Measurements from ENCODE around the gene HSPA9. TPM values are rescaled to one million over a fixed set of nuclear protein-coding genes. Genes with fewer than 3 reads are reported as not detected.

Gene HSPA9
- total RNA-seq = 100 to 1,000 TPM; 110 to 139 TPM
- polyA plus RNA-seq = 10 to 100 TPM; 65.2 to 68.6 TPM
- long read RNA-seq, donor 1, full-length matches to known transcripts = 240 of 341 reads
- long read RNA-seq, donor 1, partial matches to known transcripts = 80 of 341 reads
- long read RNA-seq, donor 1, other reads (novel, unspliced or antisense) = 21 of 341 reads
- long read RNA-seq, donor 2, full-length matches to known transcripts = 55 of 75 reads
- long read RNA-seq, donor 2, partial matches to known transcripts = 14 of 75 reads
- long read RNA-seq, donor 2, other reads (novel, unspliced or antisense) = 6 of 75 reads

DNA sequence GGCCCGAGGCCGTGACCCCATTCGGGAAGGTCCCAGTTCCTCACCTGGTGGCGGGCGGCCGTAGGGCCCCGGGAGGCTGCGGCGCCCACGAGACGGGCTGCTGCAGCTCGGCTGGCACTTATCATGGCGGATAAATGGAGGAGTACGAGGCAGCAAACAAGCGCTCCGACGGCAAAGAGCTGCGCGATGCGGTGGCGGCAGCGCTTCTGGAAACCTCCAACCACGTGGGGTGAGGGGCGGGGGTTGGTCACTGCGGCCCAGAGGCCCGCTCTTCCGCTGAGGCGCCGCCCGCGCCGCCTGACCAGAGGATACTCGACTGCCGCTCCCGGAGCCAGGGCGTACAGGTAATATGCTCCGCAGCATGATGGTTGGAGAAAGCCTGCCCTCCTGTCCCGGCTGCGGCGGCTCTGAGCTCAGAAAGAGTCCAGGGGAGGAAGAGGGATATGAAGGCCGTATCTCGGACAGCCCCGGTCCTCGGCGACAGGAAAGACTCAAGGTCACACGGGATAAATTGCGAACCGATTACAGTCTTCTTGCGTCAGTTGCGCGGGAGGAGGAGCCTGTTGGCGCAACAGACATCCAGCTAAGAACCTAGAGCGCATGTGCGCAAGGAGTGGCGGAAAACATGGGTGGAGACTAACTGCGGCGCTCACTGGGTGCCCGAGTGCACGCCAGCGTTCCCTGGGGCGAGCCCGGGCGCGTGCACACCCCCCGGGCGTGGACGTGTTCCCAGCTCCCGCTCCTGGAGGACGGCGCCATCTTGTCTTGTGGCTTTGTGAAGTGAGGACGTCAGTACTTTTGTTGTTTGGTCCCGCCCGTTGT is at the start of gene HSPA9:
TSS of gene HSPA9 (minus strand) at position 208 of the 822 bp plus-strand sequence. CDS start at position 125, 83 bp downstream.
- Histone ChIP-seq H3K9me3 (ENCODE audit: control insufficient read depth, low read length) (no peaks in the 10 kb centered on the region), H3K27me3 (ENCODE audit: control insufficient read depth in 1 of 2, insufficient read depth in 2 of 2, low read length in 1 of 2) (no peaks in the 10 kb centered on the region), H3K36me3 (ENCODE audit: control insufficient read depth in 1 of 2, insufficient read depth in 2 of 2, low read length in 1 of 2) (peaks cover 2 to 6% of the 10 kb centered on the region in 2 donors), H3K4me3 (ENCODE audit: low read length in 2 of 2) (peak within 1 kb of the TSS; percentile 93 to 97), H3K4me1 (ENCODE audit: control insufficient read depth in 1 of 2, insufficient read depth in 2 of 2, low read length in 2 of 2) (peaks cover 0 to 2% of the 10 kb centered on the region in 2 donors), H3K27ac (ENCODE audit: low read depth in 1 of 2, low read length in 2 of 2) (peak within 1 kb of the TSS; percentile 62 to 96)
- 0 to 1% methylated on average over 67 to 73 of the region's 73 CpGs for WGBS, 2 donors
- ATAC-seq (ENCODE audit: low FRiP score) (peak; percentile 98), DNase-seq (peak; percentile 98 to 99)
- intact Hi-C loops (cut with DNase I) = loop anchor here in 1 of 2 donors (5.0 to 10.0 kb wide), 2 partner anchors 687 to 769 kb away; partner anchors contain the start of gene PAIP2

DNA sequence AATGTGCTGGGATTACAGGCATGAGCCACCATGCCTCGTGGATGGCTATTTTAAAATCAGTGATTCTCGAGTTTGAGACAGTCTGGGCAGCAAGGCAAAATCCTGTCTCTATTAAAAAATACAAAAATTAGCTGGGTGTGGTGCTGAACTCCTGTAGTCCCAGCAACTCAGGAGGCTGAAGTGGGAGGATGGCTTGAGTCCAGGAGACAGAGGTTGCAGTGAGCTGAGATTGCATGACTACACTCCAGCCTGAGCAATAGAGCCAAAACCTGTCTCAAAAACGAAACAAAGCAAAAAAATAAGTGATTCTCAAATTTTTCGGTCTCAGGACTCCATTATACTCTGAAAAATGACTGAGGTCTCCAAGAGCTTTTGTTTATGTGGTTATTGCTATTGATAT is 47.9 kb upstream of the HSPA9 start:
- no peaks in the 10 kb centered on the region for H3K27me3 ChIP-seq (ENCODE audit: control insufficient read depth in 1 of 2, insufficient read depth in 2 of 2, low read length in 1 of 2)
- WGBS, 2 donors = 43 to 48% methylated on average over 4 of the region's 4 CpGs
- ATAC-seq (ENCODE audit: low FRiP score) = no peak
- H3K4me3 ChIP-seq (ENCODE audit: low read length in 2 of 2) = no peak overlapping the region
- intact Hi-C loops (cut with DNase I) = no loop called here
- no peak overlapping the region for H3K27ac ChIP-seq (ENCODE audit: low read depth in 1 of 2, low read length in 2 of 2)
- H3K9me3 ChIP-seq (ENCODE audit: control insufficient read depth, low read length) = no peaks in the 10 kb centered on the region
- no peaks in the 10 kb centered on the region for H3K36me3 ChIP-seq (ENCODE audit: control insufficient read depth in 1 of 2, insufficient read depth in 2 of 2, low read length in 1 of 2)
- peak in 1 of 2 donors; percentile 70 for DNase-seq
- no peaks in the 10 kb centered on the region for H3K4me1 ChIP-seq (ENCODE audit: control insufficient read depth in 1 of 2, insufficient read depth in 2 of 2, low read length in 2 of 2)

DNA sequence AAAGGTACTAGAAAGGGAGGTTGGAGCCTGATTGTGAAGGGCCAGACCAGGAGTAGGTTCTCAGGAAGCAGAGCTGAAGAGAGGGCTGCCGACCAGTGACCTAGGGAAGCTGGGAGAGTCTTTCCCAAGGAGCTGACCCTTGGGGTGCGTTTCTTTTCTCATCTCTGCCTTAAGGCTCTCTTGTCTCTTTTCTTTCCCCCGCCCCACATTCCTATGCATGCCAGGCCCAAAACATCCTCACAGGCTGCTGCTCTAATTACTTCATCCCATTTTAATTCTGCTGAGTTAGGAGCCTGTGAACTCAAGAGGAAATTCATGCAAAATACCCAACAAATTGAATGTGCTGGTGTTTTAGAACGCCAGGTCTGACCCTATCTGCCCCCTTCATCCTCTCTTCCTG is 46.9 kb upstream of the HSPA9 start:
- DNase-seq (no peak), ATAC-seq (ENCODE audit: low FRiP score) (no peak)
- Histone ChIP-seq H3K27me3 (ENCODE audit: control insufficient read depth in 1 of 2, insufficient read depth in 2 of 2, low read length in 1 of 2) (no peaks in the 10 kb centered on the region), H3K9me3 (ENCODE audit: control insufficient read depth, low read length) (no peaks in the 10 kb centered on the region), H3K4me3 (ENCODE audit: low read length in 2 of 2) (no peak overlapping the region), H3K27ac (ENCODE audit: low read depth in 1 of 2, low read length in 2 of 2) (no peak overlapping the region), H3K4me1 (ENCODE audit: control insufficient read depth in 1 of 2, insufficient read depth in 2 of 2, low read length in 2 of 2) (no peaks in the 10 kb centered on the region), H3K36me3 (ENCODE audit: control insufficient read depth in 1 of 2, insufficient read depth in 2 of 2, low read length in 1 of 2) (no peaks in the 10 kb centered on the region)
- 90 to 91% methylated on average over 4 of the region's 4 CpGs for WGBS, 2 donors
- intact Hi-C loops (cut with DNase I) = no loop called here

DNA sequence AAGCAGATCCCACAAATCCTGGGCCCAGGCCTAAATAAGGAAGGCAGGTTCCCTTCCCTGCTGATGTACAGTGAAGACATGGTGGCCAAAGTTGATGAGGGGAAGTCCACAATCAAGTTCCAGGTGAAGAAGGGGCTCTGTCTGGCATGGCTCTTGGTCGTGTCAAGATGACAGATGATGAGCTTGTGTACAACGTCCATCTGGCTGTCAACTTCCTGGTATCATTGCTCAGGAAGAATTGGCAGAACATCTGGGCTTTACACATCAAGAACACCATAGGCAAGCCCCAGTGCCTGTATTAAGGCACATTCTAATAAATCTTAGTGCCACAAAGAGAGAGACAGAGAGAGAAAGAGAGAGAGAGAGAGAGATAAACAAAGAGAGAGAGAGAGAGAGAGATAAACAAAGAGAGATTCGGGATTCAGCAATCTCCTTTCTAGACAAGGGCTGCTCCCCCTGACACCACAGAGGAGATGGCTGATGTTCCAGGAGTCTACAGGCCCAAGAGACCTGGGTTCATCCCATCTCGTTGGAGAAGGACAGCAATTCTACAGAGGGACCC is 45.5 kb upstream of the HSPA9 start:
- Histone ChIP-seq H3K9me3 (ENCODE audit: control insufficient read depth, low read length) (no peaks in the 10 kb centered on the region), H3K4me1 (ENCODE audit: control insufficient read depth in 1 of 2, insufficient read depth in 2 of 2, low read length in 2 of 2) (no peaks in the 10 kb centered on the region), H3K36me3 (ENCODE audit: control insufficient read depth in 1 of 2, insufficient read depth in 2 of 2, low read length in 1 of 2) (no peaks in the 10 kb centered on the region), H3K27ac (ENCODE audit: low read depth in 1 of 2, low read length in 2 of 2) (no peak overlapping the region), H3K4me3 (ENCODE audit: low read length in 2 of 2) (no peak overlapping the region), H3K27me3 (ENCODE audit: control insufficient read depth in 1 of 2, insufficient read depth in 2 of 2, low read length in 1 of 2) (no peaks in the 10 kb centered on the region)
- intact Hi-C loops (cut with DNase I) = no loop called here
- 76 to 79% methylated on average over 4 of the region's 4 CpGs for WGBS, 2 donors
- DNase-seq (no peak), ATAC-seq (ENCODE audit: low FRiP score) (no peak)

DNA sequence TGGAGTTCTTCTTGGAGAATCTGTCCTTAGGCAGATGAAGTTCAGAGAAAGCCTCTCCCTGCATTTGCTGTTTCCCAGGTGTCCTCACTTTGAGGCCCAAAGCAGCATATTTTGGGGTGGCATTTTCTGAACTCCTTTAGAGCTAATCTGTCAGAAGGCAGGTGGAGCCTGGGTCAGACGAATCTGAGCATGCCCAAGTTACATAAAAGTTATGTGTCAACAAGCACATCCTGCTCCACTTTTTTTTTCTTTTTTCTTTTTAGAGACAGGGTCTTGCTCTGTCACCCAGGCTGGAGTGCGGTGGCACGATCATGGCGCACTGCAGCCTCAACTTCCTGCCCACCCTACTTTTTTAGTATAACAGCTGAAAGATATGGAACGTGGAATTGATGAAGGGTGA is 41.3 kb upstream of the HSPA9 start:
- H3K9me3 ChIP-seq (ENCODE audit: control insufficient read depth, low read length) = no peaks in the 10 kb centered on the region
- ATAC-seq (ENCODE audit: low FRiP score) = no peak
- intact Hi-C loops (cut with DNase I) = no loop called here
- H3K27me3 ChIP-seq (ENCODE audit: control insufficient read depth in 1 of 2, insufficient read depth in 2 of 2, low read length in 1 of 2) = no peaks in the 10 kb centered on the region
- no peak for DNase-seq
- no peak overlapping the region for H3K27ac ChIP-seq (ENCODE audit: low read depth in 1 of 2, low read length in 2 of 2)
- no peaks in the 10 kb centered on the region for H3K4me1 ChIP-seq (ENCODE audit: control insufficient read depth in 1 of 2, insufficient read depth in 2 of 2, low read length in 2 of 2)
- no peaks in the 10 kb centered on the region for H3K36me3 ChIP-seq (ENCODE audit: control insufficient read depth in 1 of 2, insufficient read depth in 2 of 2, low read length in 1 of 2)
- 90% methylated on average over 5 of the region's 5 CpGs for WGBS, 2 donors
- no peak overlapping the region for H3K4me3 ChIP-seq (ENCODE audit: low read length in 2 of 2)

DNA sequence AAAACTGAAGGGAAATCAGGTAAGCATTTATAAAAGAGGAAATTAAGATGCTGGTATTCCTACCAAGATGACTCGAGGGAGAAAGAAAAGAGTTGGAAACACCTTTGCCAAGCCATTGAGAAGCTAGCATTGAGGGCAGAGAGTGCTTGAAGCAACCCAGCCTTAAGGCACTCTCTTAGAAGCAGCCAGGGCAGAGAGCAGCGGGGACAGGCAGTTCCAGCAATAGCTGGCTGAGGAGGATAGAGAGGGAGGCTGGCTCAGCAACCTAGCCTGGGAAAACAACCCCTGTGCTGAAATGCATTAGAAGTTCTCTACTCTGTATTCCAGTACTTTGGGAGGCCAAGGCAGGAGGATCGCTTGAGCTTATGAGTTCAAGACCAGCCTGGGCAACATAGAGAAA is 40.3 kb upstream of the HSPA9 start:
- DNase-seq (no peak), ATAC-seq (ENCODE audit: low FRiP score) (no peak)
- Histone ChIP-seq H3K9me3 (ENCODE audit: control insufficient read depth, low read length) (no peaks in the 10 kb centered on the region), H3K36me3 (ENCODE audit: control insufficient read depth in 1 of 2, insufficient read depth in 2 of 2, low read length in 1 of 2) (no peaks in the 10 kb centered on the region), H3K4me3 (ENCODE audit: low read length in 2 of 2) (no peak overlapping the region), H3K27ac (ENCODE audit: low read depth in 1 of 2, low read length in 2 of 2) (no peak overlapping the region), H3K4me1 (ENCODE audit: control insufficient read depth in 1 of 2, insufficient read depth in 2 of 2, low read length in 2 of 2) (no peaks in the 10 kb centered on the region), H3K27me3 (ENCODE audit: control insufficient read depth in 1 of 2, insufficient read depth in 2 of 2, low read length in 1 of 2) (no peaks in the 10 kb centered on the region)
- intact Hi-C loops (cut with DNase I) = no loop called here
- 89 to 93% methylated on average over 3 of the region's 3 CpGs for WGBS, 2 donors

DNA sequence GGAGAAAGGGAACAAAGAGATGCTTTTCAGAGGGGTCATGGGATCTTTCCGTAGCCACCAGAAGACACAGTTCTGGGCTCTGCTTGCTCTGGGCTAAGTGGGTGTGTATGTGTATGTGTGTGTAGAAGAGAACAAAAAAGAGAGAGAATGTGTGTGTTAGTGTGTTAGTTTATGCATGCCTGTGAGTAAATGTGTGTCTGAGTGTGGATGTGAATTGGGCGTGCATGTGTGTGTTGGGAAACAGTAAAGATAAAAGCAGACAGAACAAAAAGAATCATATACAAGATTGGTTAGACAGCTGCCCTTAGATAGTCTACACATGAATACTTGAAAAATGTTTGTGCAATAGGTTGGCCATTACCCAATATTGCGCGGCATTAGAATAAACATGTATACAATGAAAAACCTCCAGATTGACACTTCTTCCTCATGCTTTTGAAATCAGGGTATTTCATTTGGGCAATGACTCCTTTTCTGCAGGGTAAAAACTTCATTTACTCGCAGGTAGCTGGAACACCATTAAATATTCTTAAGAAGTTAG is 36.5 kb upstream of the HSPA9 start:
- WGBS, 2 donors = 58 to 62% methylated on average over 5 of the region's 5 CpGs
- Histone ChIP-seq H3K27ac (ENCODE audit: low read depth in 1 of 2, low read length in 2 of 2) (no peak overlapping the region), H3K4me1 (ENCODE audit: control insufficient read depth in 1 of 2, insufficient read depth in 2 of 2, low read length in 2 of 2) (no peaks in the 10 kb centered on the region), H3K4me3 (ENCODE audit: low read length in 2 of 2) (no peak overlapping the region), H3K36me3 (ENCODE audit: control insufficient read depth in 1 of 2, insufficient read depth in 2 of 2, low read length in 1 of 2) (no peaks in the 10 kb centered on the region), H3K27me3 (ENCODE audit: control insufficient read depth in 1 of 2, insufficient read depth in 2 of 2, low read length in 1 of 2) (no peaks in the 10 kb centered on the region), H3K9me3 (ENCODE audit: control insufficient read depth, low read length) (no peaks in the 10 kb centered on the region)
- ATAC-seq (ENCODE audit: low FRiP score) = no peak
- no peak for DNase-seq
- intact Hi-C loops (cut with DNase I) = no loop called here

DNA sequence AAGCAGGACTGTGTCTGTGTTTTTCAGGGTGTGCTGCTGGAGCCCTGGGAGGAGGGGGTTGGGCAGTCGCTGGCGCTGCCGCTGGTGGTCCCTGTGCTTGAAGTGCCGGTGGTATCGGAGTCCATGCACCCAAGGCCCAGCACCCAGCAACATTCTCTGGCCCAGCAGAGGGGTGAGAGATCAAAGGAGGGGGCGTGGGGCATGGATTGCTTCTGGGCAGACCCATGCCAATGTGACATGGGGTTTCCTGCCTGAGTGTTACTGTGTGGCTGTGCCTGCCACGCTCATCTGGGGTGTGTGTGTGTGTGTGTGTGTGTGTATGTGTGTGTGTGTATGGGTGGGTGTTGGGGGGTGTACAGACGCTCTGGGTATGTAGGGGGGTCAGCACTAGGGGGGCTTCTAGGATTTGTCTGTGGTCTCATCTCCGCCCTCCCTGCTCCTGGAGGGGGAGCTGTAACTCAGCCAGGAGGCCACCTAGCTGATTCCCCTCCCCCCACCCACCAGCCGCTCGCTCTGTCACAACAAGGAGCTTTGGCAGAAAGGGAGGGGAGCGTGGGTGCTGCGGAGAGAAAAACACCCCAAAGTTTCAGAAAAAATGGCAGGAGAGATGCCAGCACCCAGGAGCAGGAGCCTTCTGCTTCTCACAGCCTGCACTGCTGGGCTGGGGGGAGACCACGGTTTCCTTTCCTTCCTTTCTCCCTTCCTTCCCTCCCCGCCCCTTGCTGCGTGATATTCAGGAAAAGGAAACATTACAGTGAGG is 35.9 kb upstream of the HSPA9 start:
- H3K4me1 ChIP-seq (ENCODE audit: control insufficient read depth in 1 of 2, insufficient read depth in 2 of 2, low read length in 2 of 2) = no peaks in the 10 kb centered on the region
- WGBS, 2 donors = 10 to 11% methylated on average over 15 to 16 of the region's 16 CpGs
- no peaks in the 10 kb centered on the region for H3K36me3 ChIP-seq (ENCODE audit: control insufficient read depth in 1 of 2, insufficient read depth in 2 of 2, low read length in 1 of 2)
- ATAC-seq (ENCODE audit: low FRiP score) = peak; percentile 41
- intact Hi-C loops (cut with DNase I) = no loop called here
- H3K27ac ChIP-seq (ENCODE audit: low read depth in 1 of 2, low read length in 2 of 2) = no peak overlapping the region
- no peaks in the 10 kb centered on the region for H3K9me3 ChIP-seq (ENCODE audit: control insufficient read depth, low read length)
- no peak for DNase-seq
- H3K4me3 ChIP-seq (ENCODE audit: low read length in 2 of 2) = no peak overlapping the region
- no peaks in the 10 kb centered on the region for H3K27me3 ChIP-seq (ENCODE audit: control insufficient read depth in 1 of 2, insufficient read depth in 2 of 2, low read length in 1 of 2)

Data from aorta (tissue), 5 donors.